Panc1 (cell line): ENCODE results near the gene CDK8. TPM values are rescaled to one million over a fixed set of nuclear protein-coding genes. Genes with fewer than 3 reads are reported as not detected.

Source experiments
- ATAC-seq: fragments of 200-7000 bp; cut with Tn5 transposase; 2 replicates; pipeline ENCODE4 v1.9.1; 2020; ENCODE audit warnings: mild to moderate bottlenecking, moderate library complexity
- BruUV-seq: library from RNA; stranded (reverse); fragments of 400-500 nt; replicated peaks from 2 replicates; lab custom pipeline; 2021; lab: Mats Ljungman, UMichigan
- CTCF ChIA-PET: fragments of 300-600 bp; sonication (Branson Sonifier 250); formaldehyde crosslinking; loops from one replicate; lab custom pipeline; 2022; ENCODE audit warnings: antibody characterized with exemption; lab: Charles Lee
- POLR2A ChIA-PET: fragments of 300-600 bp; sonication (Branson Sonifier 250); formaldehyde crosslinking; loops from one replicate; lab custom pipeline; 2022; ENCODE audit warnings: antibody characterized with exemption; lab: Charles Lee
- DNase-seq: peaks from one replicate; pipeline ENCODE4 v3.0.0-alpha.2; 2010; ENCODE audit warnings: low read depth, low spot score
- H3K27ac ChIP-seq: 2 replicates; pipeline ENCODE4 v1.5.1; 2011; ENCODE audit warnings: mild to moderate bottlenecking, low read length, inconsistent platforms
- H3K27me3 ChIP-seq: fragments of 200-500 bp; sonication (Bioruptor generic); 2 replicates; pipeline ENCODE4 v1.6.0; 2014; ENCODE audit warnings: low read length, inconsistent platforms; ENCODE audit not compliant: control insufficient read depth, insufficient read depth
- H3K36me3 ChIP-seq: fragments of 200-500 bp; sonication (Bioruptor generic); 2 replicates; pipeline ENCODE4 v1.5.1; 2014; ENCODE audit warnings: inconsistent platforms, mild to moderate bottlenecking, low read length, moderate library complexity; ENCODE audit not compliant: control insufficient read depth, insufficient read depth
- H3K4me1 ChIP-seq: 2 replicates; pipeline ENCODE4 v1.5.1; 2011; ENCODE audit warnings: inconsistent platforms, mild to moderate bottlenecking, low read length, moderate library complexity; ENCODE audit not compliant: control insufficient read depth, insufficient read depth
- H3K4me3 ChIP-seq, 2 experiments: 2 replicates each; pipeline ENCODE4 v1.5.1; 2011 to 2012; ENCODE audit warnings: low read depth in 2 of 2, low read length in 2 of 2, mild to moderate bottlenecking in 2 of 2, inconsistent platforms in 1 of 2, moderate library complexity in 1 of 2
- H3K9me3 ChIP-seq: fragments of 200-500 bp; sonication (Bioruptor generic); 2 replicates; pipeline ENCODE4 v1.5.1; 2014; ENCODE audit warnings: low read depth, mild to moderate bottlenecking, inconsistent platforms, low read length, moderate library complexity; ENCODE audit not compliant: control insufficient read depth, insufficient read depth
- POLR2AphosphoS5 ChIP-seq: IDR thresholded peaks from 2 replicates; pipeline ENCODE4 v1.6.1; 2012; ENCODE audit warnings: mild to moderate bottlenecking, low read depth, low read length, moderate library complexity
- REST ChIP-seq, 2 experiments: IDR thresholded peaks; 2 replicates each; pipeline ENCODE4 v1.6.1; 2011 to 2012; ENCODE audit warnings: low read depth in 2 of 2, control low read depth in 1 of 2, low read length in 1 of 2, mild to moderate bottlenecking in 1 of 2, moderate library complexity in 1 of 2; ENCODE audit not compliant: insufficient read depth in 1 of 2
- SIN3A ChIP-seq: IDR thresholded peaks from 2 replicates; pipeline ENCODE4 v1.6.1; 2012; ENCODE audit warnings: low read depth, mild to moderate bottlenecking, low read length, moderate library complexity, borderline replicate concordance; ENCODE audit not compliant: insufficient read depth
- TCF7L2 ChIP-seq: IDR thresholded peaks from 2 replicates; pipeline ENCODE4 v1.6.1; 2011; ENCODE audit warnings: mild to moderate bottlenecking, low read depth, low read length, inconsistent platforms
- in situ Hi-C: cut with HindIII; loops from 2 replicates; pipeline ENCODE4 v1.10.0; 2016; ENCODE audit warnings: low sequenced_read_pairs, low pct_unique_long_range_greater_than_20kb
- intact Hi-C: fragments of 100-400 bp; cut with micrococcal nuclease; formaldehyde crosslinking; loops from one replicate; pipeline ENCODE4 v1.10.0; 2022; ENCODE audit not compliant: unreplicated experiment
- total RNA-seq: library from RNA; stranded (reverse); gene quantifications from one replicate; pipeline ENCODE4 v1.2.1, GENCODE V29; 2021; ENCODE audit not compliant: unreplicated experiment
- TF ChIP-seq, protein P1 (sequence below): fragments of 450-650 bp; IDR thresholded peaks from 2 replicates; pipeline ENCODE4 v1.5.1; 2017; ENCODE audit warnings: mild to moderate bottlenecking

CDK8 gene
- total RNA-seq, 1 experiment from 2014 or later = 14.9 TPM

DNA sequence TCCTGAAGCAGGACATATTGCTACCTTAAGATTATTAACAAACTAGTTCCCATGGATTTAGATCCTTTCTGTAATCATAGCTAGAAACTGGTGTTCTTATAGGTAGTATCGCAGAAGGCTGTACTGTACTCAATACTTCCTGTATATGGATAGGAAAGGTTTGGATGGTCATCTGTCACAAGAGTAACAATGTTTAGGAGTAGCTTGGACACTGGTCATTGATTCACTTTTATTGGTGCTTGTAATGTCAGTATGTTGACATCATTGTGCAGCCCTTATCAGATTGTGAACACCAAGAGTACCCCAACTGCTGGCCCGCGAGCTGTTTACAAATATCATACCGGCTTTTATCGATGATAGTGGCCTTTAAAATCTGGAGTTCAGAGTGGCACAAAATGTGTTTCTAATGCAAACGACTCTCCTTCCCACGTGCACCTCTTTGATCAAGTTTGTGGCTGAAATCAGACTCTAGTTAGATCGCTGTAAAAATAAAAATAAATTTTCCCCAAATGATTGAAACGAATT, 605 bp upstream of the CDK8 start:
- DNase-seq (no peak), ATAC-seq (no peak)
- TF ChIP-seq TCF7L2 = no peak
- TF ChIP-seq, protein P1, sequence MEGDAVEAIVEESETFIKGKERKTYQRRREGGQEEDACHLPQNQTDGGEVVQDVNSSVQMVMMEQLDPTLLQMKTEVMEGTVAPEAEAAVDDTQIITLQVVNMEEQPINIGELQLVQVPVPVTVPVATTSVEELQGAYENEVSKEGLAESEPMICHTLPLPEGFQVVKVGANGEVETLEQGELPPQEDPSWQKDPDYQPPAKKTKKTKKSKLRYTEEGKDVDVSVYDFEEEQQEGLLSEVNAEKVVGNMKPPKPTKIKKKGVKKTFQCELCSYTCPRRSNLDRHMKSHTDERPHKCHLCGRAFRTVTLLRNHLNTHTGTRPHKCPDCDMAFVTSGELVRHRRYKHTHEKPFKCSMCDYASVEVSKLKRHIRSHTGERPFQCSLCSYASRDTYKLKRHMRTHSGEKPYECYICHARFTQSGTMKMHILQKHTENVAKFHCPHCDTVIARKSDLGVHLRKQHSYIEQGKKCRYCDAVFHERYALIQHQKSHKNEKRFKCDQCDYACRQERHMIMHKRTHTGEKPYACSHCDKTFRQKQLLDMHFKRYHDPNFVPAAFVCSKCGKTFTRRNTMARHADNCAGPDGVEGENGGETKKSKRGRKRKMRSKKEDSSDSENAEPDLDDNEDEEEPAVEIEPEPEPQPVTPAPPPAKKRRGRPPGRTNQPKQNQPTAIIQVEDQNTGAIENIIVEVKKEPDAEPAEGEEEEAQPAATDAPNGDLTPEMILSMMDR = no peak
- no peak for TF ChIP-seq SIN3A
- no peak for TF ChIP-seq REST (IDR thresholded peaks at IDR 0.05; ENCODE audit: insufficient read depth in 1 of 2, low read depth in 2 of 2, low read length in 1 of 2)
- no peak for TF ChIP-seq POLR2AphosphoS5
- CTCF ChIA-PET = no interaction called here
- peak overlapping the region; percentile 84 for H3K27ac ChIP-seq
- intact Hi-C loops = no loop called here
- H3K9me3 ChIP-seq = no peaks in the 10 kb centered on the region
- no peaks in the 10 kb centered on the region; the same call in 1 of the 2 replicates for H3K27me3 ChIP-seq
- peaks cover 5% of the 10 kb centered on the region; the same call in 1 of the 2 replicates for H3K4me1 ChIP-seq
- no peaks in the 10 kb centered on the region; the same call in 1 of the 2 replicates for H3K36me3 ChIP-seq
- POLR2A ChIA-PET = interaction anchor here (0.8 kb wide), 1 partner anchor 36 kb away, joined by 3 read pairs; no protein-coding TSS in a partner anchor
- no TSS peak for BruUV-seq
- peak overlapping the region; percentile 63 to 83 for H3K4me3 ChIP-seq
- in situ Hi-C loops = no loop called here

GRCh38 chr13:26254583-26255111, 718 bp downstream of the CDK8 start:
- Histone ChIP-seq H3K4me3 (peak overlapping the region; percentile 63 to 83), H3K36me3 (no peaks in the 10 kb centered on the region; the same call in 1 of the 2 replicates), H3K4me1 (peaks cover 5% of the 10 kb centered on the region; the same call in 1 of the 2 replicates), H3K9me3 (no peaks in the 10 kb centered on the region), H3K27me3 (no peaks in the 10 kb centered on the region), H3K27ac (peak overlapping the region; percentile 66)
- BruUV-seq = no TSS peak
- ATAC-seq = peak; percentile 58
- TF ChIP-seq SIN3A (no peak), POLR2AphosphoS5 (no peak), REST (IDR thresholded peaks at IDR 0.05; ENCODE audit: insufficient read depth in 1 of 2, low read depth in 2 of 2, low read length in 1 of 2) (no peak), TCF7L2 (no peak)
- TF ChIP-seq, protein P1 = no peak
- intact Hi-C loops = no loop called here
- in situ Hi-C loops = no loop called here
- DNase-seq = no peak
- POLR2A ChIA-PET = no interaction called here
- CTCF ChIA-PET = interaction anchor here (0.6 kb wide), 2 partner anchors 456 to 680 kb away, joined by 3 to 4 read pairs; no protein-coding TSS in a partner anchor
